ENCODE data around the gene PTCD3.

The PTCD3 gene

GRCh38 chr2:86105969-86106945 lies at the start of gene PTCD3:
PTCD3 (plus strand) TSS chr2:86106235; CDS start chr2:86106248, 13 bp downstream.
- DNase-seq, result peak; percentile 92

DNA sequence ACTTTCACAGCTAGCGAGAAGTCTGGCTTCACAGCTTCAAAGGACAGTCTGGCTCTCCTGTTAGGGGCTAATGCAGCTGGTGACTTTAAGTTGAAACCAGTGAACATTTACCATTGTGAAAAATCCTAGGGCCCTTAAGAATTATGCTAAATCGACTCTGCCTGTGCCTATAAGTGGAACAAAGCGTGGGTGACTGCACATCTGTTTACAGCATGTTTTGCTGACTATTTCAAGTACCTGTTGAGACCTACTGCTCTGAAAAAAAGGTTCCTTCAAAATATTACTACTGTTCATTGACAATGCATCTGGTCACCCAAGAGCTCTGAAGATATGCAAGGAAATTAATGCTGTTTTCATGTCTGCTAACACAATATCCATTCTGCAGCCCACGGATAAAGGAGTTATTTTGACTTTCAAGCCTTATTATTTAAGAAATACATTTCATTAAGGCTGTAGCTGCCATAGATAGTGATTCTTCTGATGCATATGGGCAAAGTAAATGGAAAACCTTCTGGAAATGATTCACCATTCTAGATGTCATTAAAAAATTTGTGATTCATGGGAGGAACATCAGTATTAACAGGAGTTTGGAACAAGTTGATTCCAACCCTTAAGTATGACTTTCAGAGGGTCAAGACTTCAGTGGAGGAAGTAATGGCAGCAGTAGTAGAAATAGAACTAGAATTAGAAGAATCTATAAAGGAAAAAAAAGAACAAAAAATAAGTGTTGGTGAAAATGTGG lies 49.3 kb upstream of the PTCD3 start:
- DNase-seq, result no peak

GRCh38 chr2:86062043-86062442 lies 44.0 kb upstream of the PTCD3 start:
- no peak for DNase-seq

DNA sequence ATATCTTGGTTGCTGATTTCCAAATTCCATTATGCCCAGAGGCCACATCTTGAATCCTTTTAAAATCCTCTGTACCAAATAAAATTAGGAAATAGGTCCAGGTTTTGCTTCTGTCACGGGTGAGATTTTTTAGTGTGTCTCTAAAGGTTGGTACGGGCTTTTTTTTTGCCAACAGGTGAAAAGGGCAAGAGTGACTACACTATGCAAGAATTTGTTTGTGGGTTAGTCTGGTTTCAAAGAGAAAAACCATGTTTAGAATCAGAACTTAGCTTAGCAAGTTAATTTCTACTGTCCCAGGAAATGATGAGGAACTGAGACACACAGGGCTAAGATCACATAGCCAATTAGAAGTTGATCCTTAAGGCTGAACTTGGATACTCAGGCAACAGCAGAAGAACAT lies 42.0 kb upstream of the PTCD3 start:
- no peak for DNase-seq

DNA sequence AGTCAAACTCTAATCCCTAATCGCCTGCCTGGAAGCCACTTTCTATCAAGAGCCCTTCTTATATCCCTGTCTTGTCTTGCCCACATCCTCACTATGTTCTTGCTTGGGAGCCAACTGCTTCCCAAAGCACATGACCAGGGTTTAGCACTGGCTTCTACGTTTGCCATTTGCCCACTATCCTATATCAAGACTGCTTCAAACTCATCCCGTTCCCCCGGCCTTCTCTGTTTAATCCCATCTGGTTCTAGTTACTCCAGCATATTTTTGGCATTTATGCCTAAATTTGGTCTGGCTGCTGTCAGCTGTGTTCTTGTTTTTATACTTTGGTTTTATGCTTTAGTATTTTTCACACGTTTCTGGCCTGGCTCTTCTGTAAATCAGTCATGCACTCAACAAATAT lies 40.5 kb upstream of the PTCD3 start:
- no peak for DNase-seq

GRCh38 chr2:86066007-86066578 lies 39.9 kb upstream of the PTCD3 start:
- no peak for DNase-seq

DNA sequence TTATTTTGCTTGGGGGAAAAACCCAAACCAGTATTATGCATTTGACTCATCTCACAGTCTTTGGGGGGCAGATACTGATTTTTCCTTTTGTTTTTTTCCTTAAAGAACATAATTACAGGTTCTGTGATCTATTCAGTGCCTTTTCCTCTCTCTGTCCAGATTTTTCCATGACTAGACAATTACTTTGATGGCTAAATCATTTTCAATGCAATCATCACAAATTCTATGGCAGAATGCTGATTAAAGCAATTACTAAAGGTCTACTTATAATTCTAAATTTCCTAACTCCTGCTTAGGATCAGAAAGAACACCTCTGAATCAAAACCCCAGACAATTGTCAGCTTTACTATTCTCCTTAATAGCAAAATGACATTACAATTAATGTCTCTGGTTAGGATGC lies 39.1 kb upstream of the PTCD3 start:
- no peak for DNase-seq

- peak; percentile 52 for DNase-seq
These were observed 37.9 kb upstream of the PTCD3 start for GRCh38 chr2:86068136-86068588.

DNA sequence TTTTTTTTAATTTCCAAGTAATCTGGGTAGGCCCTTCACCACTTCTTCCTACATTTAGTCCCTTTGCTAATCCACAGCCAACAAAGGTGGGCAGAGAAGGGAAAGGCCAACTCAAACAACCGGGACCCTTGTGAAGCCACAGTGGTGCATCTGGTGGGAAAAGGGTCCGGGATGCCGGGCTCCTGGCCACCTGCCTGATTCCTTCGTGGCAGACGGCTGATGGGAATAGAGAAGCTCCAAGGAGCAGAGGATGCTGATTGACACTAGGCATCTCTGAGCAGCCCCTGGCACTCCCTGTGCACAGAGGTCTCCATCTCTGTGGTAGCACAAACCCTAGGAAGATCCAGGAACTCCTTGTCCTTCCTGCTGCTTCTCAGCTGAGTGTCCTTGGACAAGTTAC lies 37.4 kb upstream of the PTCD3 start:
- no peak for DNase-seq

DNA sequence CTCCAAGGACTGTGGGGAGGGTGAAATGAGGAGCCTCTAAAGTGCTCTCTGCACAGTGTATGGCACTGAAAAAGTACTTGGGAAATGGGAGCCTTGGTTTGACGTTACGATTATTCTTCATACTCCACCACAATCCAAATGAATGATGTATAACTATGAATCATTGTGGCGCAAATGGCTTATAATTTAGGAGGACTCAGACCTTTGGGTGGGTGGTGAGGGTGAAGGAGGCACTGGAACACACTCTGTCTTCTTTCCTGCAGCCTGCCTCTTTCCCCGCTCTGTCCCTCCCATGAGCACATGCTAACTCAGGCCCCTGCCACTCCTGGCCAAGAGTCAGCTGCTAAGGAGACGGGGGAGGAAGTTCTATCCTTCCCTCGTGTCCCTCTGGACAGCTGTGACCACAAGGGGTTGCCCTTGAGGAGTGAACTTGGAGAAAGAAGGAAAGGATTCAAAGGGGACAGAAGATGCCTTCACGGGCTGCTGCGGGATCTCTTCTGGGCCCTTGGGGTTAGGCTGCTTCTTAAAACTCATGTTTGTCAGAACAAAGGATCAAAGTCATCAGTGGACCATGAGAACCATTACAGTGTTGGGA lies 36.8 kb upstream of the PTCD3 start:
- no peak for DNase-seq

DNA sequence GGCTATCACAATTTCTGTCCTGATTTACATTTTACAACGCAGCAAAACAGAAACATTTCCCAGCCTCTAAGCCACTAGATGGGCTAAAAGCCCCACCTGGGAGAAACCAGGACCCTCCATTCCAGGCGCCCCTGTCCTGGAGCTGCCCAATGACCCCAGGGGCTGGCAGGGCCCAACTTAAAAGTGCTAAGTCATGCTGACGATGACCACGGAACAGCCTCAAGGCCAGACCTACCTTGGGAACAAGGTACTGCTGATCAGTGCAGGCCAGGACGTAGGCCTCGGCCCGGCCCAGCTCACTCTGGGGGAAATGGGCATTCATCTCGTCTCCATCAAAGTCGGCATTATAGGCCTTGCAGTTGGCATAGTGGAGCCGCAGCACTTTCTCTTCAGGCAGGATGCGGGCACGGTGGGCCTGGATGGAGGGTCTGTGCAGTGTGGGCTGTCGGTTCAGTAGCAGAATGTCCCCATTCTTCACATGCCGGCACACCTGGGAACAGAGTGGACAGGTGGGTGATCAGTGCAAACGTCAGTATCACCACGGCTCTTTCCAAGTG lies 36.2 kb upstream of the PTCD3 start:
- no peak for DNase-seq

DNA sequence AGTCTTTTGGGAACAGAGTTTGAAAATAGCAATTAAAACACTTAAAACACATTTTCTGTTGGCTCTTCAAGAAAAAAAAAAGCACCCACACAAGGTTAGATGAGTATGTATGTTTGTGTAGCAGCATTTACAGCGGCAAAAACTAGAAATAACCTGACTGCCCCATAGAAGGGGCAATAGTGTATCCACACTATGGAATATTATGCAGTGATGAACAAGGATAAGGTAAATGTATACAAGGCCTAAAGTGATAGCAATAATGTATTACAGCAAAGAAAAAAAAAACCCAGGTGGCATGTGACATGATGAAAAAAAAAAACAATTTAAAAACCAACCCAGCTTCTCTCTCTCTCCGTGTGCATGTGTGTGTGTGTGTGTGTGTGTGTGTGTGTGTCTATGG lies 35.2 kb upstream of the PTCD3 start:
- DNase-seq, result no peak

DNA sequence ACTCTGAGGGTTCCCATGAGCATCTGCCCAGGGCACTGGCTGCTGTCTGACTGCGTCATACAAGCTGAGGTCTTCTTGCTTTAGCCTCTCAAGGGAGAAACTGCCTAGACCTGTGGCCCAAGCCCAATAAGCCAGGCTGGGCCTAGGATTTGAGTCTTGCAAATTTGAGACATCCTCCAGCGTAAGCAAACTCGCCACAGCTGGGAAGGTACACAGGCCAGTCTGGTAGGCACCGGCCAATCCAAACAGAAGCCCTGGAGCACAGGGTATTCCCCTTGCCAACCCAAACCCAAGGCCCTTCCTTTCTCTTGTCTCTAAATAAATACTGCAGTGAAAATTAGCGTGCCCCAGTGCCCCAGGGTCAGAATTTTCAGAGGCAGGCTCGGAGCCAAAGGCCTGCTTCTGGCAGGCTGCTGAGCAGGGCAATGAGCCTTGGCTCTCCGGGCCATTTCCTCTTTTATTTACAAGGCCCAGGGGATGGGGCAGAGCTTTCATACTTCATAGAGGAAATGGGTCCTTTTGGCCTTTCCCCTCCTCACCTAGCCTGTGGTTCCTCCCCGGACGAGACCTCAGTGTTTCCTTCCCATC lies 33.7 kb upstream of the PTCD3 start:
- DNase-seq, result no peak

DNA sequence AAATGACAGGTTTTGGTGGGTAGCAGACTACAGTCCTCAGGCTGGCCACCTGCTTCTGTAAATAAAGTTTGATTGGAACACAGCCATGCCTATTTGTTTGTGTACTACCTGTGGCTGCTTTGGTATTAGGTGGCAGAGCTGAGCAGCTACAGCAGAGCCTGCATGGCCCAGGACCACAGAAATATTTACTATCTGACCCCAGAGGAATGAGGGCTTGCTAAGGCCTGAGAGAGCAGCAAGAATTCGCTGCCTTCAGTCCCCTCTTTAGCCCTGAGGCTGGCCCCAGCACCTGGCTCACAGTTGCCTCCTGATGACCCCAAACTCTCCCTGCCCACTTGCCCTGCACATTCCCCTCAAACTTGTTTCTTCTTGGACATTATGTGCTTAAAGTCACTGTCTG lies 32.8 kb upstream of the PTCD3 start:
- DNase-seq, result no peak

DNA sequence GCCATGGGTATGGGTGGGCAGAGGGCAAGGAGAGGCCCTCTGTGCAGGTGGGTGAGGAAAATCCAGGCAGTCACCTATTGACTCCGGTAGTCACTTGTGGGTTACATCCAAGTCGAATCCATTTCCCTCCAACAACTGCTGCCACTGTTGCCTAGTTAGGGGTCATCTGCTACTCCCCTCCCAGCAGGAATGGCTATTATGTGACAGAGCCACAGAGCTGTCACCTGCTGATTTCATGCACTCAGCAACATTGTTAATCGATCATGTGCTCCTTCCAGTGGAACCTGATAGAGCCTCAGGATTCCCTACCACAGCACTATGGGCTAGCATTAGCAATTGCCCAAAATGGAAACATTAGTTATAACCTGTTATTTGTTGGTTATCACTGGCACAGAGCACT lies 31.8 kb upstream of the PTCD3 start:
- DNase-seq, result no peak

DNA sequence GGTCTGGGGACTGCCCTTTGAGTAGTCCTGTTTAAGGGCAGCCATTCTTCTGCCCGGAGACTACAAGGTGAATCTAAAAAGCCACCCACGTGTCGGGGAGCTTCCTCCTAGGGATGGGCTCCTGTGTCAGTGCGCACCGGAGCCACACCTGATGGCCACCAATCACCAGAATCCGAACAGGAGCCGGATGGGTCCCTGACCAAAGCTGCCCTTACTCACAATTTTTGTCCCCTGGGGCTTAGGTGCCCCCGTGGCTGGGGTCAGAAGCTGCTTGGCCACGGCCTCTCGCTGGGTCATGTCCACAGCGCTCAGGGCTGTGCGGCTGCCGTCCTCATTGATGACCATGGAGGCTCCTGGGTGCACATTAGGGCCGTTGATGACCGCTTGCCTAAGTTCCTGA lies 31.2 kb upstream of the PTCD3 start:
- DNase-seq, result no peak

DNA sequence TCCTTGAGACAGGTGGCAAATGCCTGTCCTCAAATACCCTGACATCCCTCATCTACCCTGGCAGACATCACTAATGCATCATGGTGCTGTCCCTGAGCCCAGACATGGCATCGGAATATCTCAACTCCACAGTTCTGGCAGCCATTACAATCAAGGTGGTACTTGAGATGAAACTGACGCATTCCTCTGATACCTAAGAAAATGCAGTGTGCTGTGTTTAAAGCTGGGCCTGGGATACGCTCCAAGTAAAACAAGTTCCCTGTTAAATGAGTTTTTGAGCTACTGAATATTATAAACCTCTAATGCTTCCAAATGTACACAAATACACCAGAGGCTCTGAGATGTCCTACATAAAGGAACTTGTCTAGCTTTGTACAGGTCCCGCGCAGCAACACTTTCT lies 30.1 kb upstream of the PTCD3 start:
- no peak for DNase-seq

- peak; percentile 28 for DNase-seq
These were observed 27.1 kb upstream of the PTCD3 start for GRCh38 chr2:86078774-86079545.

DNA sequence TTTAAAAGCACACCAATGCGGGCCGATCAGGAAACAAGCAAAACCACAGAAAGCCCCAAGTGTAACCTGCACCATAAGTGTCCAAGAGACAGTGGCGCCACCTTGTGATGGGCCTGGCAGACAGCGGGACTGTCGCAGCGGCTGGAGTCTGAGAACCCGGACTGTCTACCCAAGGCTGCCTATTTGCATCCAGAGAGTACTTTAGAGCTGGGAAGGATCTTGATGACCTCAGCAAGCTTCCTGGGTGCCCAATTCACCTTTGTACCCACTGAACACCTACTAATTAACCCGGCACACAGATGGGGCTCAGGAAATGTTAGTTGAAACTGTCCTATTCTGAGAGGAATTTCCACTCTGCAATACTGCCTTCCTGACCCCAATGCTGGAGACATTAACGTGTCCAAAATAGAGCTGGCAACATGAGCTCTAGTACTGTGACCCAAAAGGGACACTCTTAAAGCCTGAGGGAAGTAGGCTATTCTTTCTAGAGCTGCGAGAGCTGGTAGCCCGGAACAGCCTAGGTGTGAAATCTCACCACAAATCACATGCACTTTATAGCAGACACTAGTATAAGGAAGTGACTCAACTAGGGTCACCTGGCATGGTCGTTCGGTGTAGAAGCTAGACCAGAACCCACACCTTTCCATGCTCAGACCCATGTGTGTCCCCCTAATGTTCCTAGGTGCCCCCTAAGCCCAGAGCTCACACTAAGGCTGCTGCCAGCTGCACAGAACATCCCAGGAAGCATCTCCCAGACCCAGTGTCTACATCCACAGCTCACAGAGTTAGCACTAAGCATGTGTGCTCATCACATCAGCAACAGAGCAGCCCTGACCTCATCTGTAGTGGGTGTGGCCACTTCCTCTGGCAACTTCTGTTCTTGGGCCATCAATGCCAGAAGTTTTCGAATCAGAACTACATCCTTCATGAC lies 25.8 kb upstream of the PTCD3 start:
- peak; percentile 83 for DNase-seq

DNA sequence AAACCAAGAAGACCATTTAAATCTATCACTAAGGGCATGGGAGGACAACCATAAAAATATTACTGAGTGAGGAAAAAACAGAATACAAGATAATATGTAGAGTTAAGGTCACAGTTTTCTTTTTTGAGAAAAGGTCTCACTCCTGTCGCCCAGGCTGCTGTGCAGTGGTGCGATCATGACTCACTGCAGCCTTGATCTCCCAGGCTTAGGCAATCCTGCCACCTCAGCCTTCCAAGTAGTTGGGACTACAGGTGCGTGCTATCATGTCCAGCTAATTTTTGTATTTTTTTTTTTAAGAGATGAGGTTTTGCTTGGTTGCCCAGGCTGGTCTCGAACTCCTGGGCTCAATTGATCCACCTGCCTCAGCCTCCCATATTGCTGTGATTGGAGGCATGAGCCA lies 24.3 kb upstream of the PTCD3 start:
- no peak for DNase-seq

GRCh38 chr2:86082756-86083155 lies 23.3 kb upstream of the PTCD3 start:
- DNase-seq, result no peak

Data from activated gamma-delta T cell treated with Interleukin-2 at 50 U/mL for 16 hours (primary cell).